IgD-negative memory B cell (primary cell): Measurements from ENCODE around the gene DIDO1. TPM values are rescaled to one million over a fixed set of nuclear protein-coding genes. Genes with fewer than 3 reads are reported as not detected.

Experiments used
- H3K27ac Mint-ChIP-seq, 3 donors: one replicate each; pipeline ENCODE4 v1.8.0; 2020 to 2022; ENCODE audit warnings: mild to moderate bottlenecking in 3 of 3, mixed read lengths in 3 of 3, moderate library complexity in 1 of 3
- H3K27me3 Mint-ChIP-seq: one replicate; pipeline ENCODE4 v1.8.0; 2021; ENCODE audit warnings: mixed read lengths
- H3K36me3 Mint-ChIP-seq: one replicate; pipeline ENCODE4 v1.8.0; 2020; ENCODE audit warnings: mild to moderate bottlenecking, mixed read lengths
- H3K4me1 Mint-ChIP-seq, 3 donors: one replicate each; pipeline ENCODE4 v1.8.0; 2020 to 2022; ENCODE audit warnings: mixed read lengths in 3 of 3, mild to moderate bottlenecking in 1 of 3
- H3K4me3 Mint-ChIP-seq, 4 donors: one replicate each; pipeline ENCODE4 v1.8.0; 2020 to 2022; ENCODE audit warnings: mild to moderate bottlenecking in 4 of 4, mixed read lengths in 4 of 4, moderate library complexity in 3 of 4
- H3K9me3 Mint-ChIP-seq, 3 donors: one replicate each; pipeline ENCODE4 v1.8.0; 2020 to 2021; ENCODE audit warnings: mixed read lengths in 3 of 3, mild to moderate bottlenecking in 1 of 3
- polyA plus RNA-seq: library from polyadenylated mRNA; unstranded; fragments of 300-500 nt; fragmentation: Illumina TruSeq; gene quantifications from one replicate; pipeline ENCODE4 v1.2.3, GENCODE V29; 2021

Gene DIDO1
- polyA plus RNA-seq, 1 donor from 2014 or later = 42.8 TPM

- Mint-ChIP-seq H3K4me1 (peaks cover 8 to 14% (median 13%) of the 10 kb centered on the region in 3 donors), H3K27me3 (peaks cover 6% of the 10 kb centered on the region)
These were observed 97.6 kb downstream of the DIDO1 start for GRCh38 chr20:62828511-62829230.

DNA sequence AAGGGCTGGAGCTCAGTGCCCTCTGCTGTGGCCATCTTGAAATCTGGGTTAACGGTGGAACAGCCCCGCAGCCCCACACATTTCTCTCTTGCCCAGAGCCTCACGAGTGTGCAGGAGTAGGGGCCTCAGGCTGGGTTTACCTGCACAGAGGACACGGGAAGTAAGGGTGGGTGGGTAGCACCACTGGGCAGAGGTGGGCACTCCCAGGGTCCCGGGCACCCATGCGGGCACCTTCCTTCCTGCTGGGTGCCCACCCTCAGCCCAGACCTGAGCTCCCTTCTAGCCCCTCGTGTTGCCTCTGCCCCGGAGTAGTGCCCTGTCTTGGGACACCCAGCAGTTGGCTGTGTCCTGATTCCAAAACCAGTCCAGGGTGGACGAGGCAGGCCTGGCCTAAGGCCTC lies 98.3 kb downstream of the DIDO1 start:
- H3K9me3 Mint-ChIP-seq = no peaks in the 10 kb centered on the region
- H3K27me3 Mint-ChIP-seq = peaks cover 6% of the 10 kb centered on the region
- H3K27ac Mint-ChIP-seq = no peak overlapping the region
- H3K36me3 Mint-ChIP-seq = no peaks in the 10 kb centered on the region
- H3K4me3 Mint-ChIP-seq = no peak overlapping the region
- H3K4me1 Mint-ChIP-seq = peaks cover 8 to 13% (median 13%) of the 10 kb centered on the region in 3 donors

More at GRCh38 chr20:62828511-62829230, 97.6 kb downstream of the DIDO1 start:
- H3K4me3 Mint-ChIP-seq = no peak overlapping the region
- no peak overlapping the region for H3K27ac Mint-ChIP-seq
- no peaks in the 10 kb centered on the region for H3K9me3 Mint-ChIP-seq
- no peaks in the 10 kb centered on the region for H3K36me3 Mint-ChIP-seq

Other genes starting within 250 kb of the DIDO1 start
- gene NTSR1, start 217.7 kb downstream of the DIDO1 start, polyA plus RNA-seq = not detected
- gene MRGBP, start 130.0 kb downstream of the DIDO1 start, polyA plus RNA-seq = 8.3 TPM
- gene OGFR, start 121.7 kb downstream of the DIDO1 start, polyA plus RNA-seq = 79.6 TPM
- gene COL9A3, start 109.5 kb downstream of the DIDO1 start, polyA plus RNA-seq = 11.9 TPM
- 1.2 TPM for gene TCFL5, start 64.7 kb downstream of the DIDO1 start, polyA plus RNA-seq
- 12.1 TPM for gene GID8, start 11.6 kb upstream of the DIDO1 start, polyA plus RNA-seq
- 4.1 TPM for gene SLC17A9, start 26.2 kb upstream of the DIDO1 start, polyA plus RNA-seq
- not detected for gene BHLHE23, start 80.5 kb upstream of the DIDO1 start, polyA plus RNA-seq